Fibroblast of peridontal ligament (primary cell): ENCODE measurements around the gene TMEM87B.
A peak's percentile ranks its signal among the peaks of the same experiment; 100 is the strongest.
"Not testable (repeated sequence)": the region's sequence is repeated elsewhere in the genome, so short reads cannot be mapped to it uniquely, and the experiment has no call there.

ENCODE experiments used
- DNase-seq: peaks from one replicate; pipeline ENCODE4 v3.0.0-alpha.2; 2010; ENCODE audit errors: extremely low read depth

TMEM87B gene

GRCh38 chr2:112032689-112033465 lies 22.2 kb upstream of the TMEM87B start:
- DNase-seq: peak; percentile 72

GRCh38 chr2:112033600-112033999 lies 21.5 kb upstream of the TMEM87B start:
- peak; percentile 38 for DNase-seq

- no peak for DNase-seq
Observed at GRCh38 chr2:112034924-112035323, 20.1 kb upstream of the TMEM87B start.

- DNase-seq: no peak
Observed at GRCh38 chr2:112035786-112036185, 19.3 kb upstream of the TMEM87B start.

DNA sequence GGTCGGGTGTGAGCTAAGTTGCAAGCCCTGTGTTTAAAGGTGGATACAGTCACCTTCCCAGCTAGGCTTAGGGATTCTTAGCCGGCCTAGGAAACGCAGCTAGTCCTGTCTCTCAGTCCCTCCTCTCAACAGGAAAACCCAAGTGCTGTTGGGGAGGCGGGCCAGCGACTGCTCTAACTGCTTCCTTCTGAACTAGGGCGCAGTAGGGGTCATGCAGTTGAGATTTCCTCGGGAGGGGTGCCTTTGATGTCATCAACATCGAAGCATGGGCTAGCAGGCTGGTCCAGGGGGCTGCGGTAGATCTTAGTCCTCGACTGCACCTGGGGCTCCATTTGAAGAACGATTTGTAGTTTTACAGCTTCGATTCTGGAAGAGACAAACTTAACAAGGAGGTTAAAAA lies 15.5 kb upstream of the TMEM87B start:
- DNase-seq: not testable (repeated sequence)

GRCh38 chr2:112040066-112040465 lies 15.0 kb upstream of the TMEM87B start:
- not testable (repeated sequence) for DNase-seq

DNA sequence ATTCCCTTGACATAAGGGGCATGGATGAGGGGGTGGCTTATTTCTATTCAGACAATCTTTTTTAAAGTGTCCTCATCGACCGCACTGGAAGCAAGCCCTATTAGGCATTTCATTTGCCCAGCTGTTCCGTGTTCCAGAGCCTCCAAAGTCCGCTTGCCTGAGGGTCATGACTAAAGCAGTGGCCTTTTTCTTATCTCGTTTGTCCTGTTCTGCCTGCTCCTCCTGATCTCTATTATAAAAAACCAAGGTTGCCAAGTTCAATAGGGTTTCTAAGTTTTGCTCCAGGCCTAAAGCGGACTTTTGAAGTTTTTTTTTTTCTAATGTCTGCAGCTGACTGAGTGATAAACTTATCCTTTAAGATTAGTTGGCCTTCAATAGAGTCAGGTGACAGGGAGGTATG lies 13.6 kb upstream of the TMEM87B start:
- DNase-seq: not testable (repeated sequence)

- no peak for DNase-seq
Observed at GRCh38 chr2:112045446-112046014, 9.5 kb upstream of the TMEM87B start.

- no peak for DNase-seq
Observed at GRCh38 chr2:112046231-112046630, 8.8 kb upstream of the TMEM87B start.

DNA sequence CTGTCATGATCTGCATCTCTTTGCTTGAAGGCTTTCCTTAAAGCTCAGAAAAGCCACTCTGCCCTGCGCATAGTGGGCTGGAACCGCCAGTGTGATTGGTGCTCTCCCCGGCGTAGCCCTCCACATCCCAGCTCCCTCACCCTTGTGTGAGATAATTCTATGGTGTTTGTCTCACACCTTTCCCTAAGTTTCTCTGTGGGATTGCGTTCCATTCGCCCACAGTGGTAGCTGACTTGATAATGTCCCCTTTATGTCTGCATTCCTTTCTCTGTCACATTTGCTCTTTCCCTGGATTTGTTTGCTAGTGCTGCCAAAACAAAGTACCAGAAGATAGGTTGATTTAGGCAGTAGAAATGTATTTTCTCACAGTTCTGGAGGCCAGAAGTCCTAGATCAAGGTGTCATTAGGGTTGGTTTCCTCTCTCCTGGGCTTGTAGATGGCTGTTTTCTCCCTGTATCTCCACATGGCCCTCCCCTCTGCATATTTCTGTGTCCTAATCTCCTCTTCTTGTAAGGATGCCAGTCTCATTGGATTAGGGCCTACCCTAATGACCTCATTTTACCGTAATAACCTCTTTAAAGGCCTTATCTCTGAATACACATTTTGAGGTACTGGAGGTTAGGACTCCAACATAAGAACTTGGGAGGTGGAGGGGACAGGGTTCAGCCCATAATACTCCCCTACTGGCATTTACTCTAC lies 7.4 kb upstream of the TMEM87B start:
- DNase-seq: no peak

DNA sequence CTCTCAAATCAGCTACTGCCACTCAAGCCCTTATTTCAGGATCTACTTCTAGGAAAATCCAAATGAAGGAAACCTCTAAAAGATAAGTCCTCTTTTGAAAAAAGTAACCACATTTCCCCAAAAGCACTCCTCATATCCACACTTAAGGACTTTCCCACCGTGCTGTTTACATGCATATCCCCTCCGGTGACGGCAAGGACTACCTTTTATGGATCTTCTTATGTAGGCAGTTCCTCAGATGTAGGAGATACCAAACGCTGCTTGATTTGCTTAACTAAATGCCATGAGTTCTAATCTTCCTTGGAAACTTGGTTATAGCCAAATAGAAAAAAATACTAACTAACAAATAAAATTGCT lies 6.9 kb upstream of the TMEM87B start:
- DNase-seq: no peak

- peak; percentile 88 for DNase-seq
Observed at GRCh38 chr2:112048887-112049286, 6.2 kb upstream of the TMEM87B start.

DNA sequence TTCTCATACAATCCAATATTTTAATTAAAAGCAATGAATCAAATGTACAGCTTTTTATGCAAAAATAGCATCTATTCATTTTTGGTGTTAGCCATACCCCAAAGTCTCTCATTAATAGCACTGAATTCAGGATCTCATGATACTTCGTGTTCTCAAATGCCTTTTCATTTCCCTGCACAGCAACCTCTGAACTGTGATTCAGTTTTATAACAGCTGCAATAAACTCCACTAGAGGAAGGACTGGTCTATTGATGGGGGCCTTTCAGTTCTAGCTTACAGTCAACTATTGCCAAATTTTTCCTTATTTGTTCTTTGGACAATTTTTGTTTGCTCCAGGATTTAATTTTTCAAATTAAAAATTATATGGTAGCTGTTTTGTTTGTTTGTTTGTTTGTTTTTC lies 4.8 kb upstream of the TMEM87B start:
- no peak for DNase-seq

GRCh38 chr2:112053917-112054846 lies 887 bp upstream of the TMEM87B start:
- DNase-seq: peak; percentile 91

DNA sequence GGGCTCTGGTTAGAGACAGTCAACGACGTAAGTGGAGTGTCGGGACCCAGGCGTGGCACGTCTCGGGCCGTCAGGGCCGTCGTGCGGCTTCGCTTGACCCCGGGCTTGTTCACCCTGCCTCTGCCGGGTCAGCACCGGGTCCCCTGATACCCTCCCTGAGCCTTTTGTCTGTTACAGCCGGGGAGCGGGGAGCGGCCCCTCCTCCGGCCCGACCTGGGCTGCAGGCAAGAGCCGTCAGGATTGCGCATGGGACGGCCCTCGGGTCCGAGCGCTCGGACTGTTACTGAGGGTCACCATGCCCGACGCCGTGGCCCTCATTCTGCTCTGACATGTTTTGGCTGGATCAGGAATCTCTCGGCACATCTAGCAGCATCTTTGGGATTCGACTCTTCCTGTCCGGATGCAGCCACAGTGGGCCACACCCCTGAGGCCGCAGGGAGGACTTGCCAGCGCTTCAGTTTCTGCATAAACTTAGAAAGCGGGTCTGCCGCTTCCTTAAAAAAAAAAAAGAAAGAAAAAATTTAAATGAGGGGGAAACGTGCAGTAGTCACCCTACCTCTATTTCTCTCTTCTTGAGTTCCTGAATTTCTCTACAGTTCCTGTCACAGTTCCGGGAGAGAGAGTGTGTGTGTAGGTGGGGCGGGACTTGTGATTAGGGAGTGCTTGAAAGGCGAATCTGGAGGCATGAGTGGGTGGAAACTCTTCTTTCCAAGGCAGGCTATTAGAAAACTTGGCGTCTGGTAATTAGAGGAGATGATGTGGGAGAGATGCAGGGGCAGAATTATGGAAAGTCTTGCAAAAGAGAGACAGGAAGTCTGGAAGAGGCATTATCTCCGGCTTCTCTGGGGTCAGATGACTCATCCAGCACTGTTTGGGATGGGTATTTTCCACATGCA lies 909 bp downstream of the TMEM87B start:
- DNase-seq: peak; percentile 87

GRCh38 chr2:112056626-112056987 lies 1.5 kb downstream of the TMEM87B start:
- DNase-seq: no peak

GRCh38 chr2:112059671-112060070 lies 4.6 kb downstream of the TMEM87B start:
- DNase-seq: no peak

GRCh38 chr2:112061299-112061698 lies 6.2 kb downstream of the TMEM87B start:
- DNase-seq: no peak

DNA sequence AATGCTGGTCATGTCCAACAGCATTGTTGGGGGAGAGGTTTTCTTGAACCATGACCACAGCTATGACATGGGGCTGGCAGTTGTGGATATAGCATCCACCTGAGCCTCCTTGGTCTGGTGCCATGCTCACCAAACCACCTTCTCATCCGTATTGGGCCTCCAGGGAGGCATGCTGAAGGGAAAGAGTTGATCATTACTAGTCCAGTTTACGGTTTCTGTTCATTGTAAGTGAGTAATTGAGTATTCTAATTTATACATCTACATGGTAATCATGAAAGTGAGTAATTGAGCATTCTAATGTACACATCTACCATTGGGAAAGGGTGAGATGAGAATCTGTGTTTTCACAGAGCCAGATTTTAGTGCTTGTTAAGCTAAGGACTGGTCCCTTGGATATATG lies 6.8 kb downstream of the TMEM87B start:
- no peak for DNase-seq

DNA sequence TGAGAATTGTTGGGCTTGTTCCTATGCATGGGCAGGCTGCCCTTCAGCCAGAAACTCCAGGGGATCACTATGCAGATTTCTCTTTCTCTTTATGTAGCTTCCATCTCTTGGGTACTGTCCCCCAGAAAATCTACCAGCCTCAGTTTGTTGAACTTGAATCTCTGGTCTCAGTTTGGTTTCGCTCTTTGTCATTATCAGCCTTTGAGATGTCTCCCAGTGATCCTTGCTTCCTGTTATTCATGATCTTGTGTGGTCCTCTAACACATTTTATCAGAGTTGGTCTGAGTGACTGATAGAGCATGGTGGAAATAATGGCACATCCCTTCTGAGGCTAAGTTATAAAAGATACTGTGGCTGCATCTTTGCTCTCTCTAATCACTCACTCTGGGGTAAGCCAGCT lies 7.8 kb downstream of the TMEM87B start:
- no peak for DNase-seq

- DNase-seq: no peak
Observed at GRCh38 chr2:112065486-112065885, 10.4 kb downstream of the TMEM87B start.
